HFFc6 (cell line): ENCODE measurements around the gene CA4. TPM values are rescaled to one million over a fixed set of nuclear protein-coding genes. Genes with fewer than 3 reads are reported as not detected.

Experiments
- DNase-seq: peaks from one replicate; pipeline ENCODE4 v3.0.0-alpha.2; 2018
- H3K27ac Mint-ChIP-seq: 2 replicates; pipeline ENCODE4 v1.8.0; 2020; ENCODE audit warnings: mild to moderate bottlenecking, mixed read lengths
- H3K27me3 Mint-ChIP-seq: 2 replicates; pipeline ENCODE4 v1.8.0; 2021; ENCODE audit warnings: mild to moderate bottlenecking, moderate library complexity, mixed read lengths; ENCODE audit not compliant: insufficient read depth
- H3K36me3 Mint-ChIP-seq: 2 replicates; pipeline ENCODE4 v1.8.0; 2021; ENCODE audit warnings: low read depth, mixed read lengths
- H3K4me1 Mint-ChIP-seq: 2 replicates; pipeline ENCODE4 v1.8.0; 2020; ENCODE audit warnings: low read depth, mixed read lengths
- H3K4me3 Mint-ChIP-seq: 2 replicates; pipeline ENCODE4 v1.8.0; 2020; ENCODE audit warnings: mild to moderate bottlenecking, moderate library complexity, mixed read lengths
- H3K9me3 Mint-ChIP-seq: 2 replicates; pipeline ENCODE4 v1.8.0; 2020; ENCODE audit warnings: mild to moderate bottlenecking, mixed read lengths
- total RNA-seq, 6 experiments: library from RNA; stranded (reverse); fragmentation: NEBNext Ultra II Directional; extraction: Animal tissue kit (Norgen Biotek cat#: 25700); gene quantifications; 2 replicates in 1 of 6; 3 replicates in 5 of 6; pipeline ENCODE4 v1.2.3, GENCODE V29; 2021
- TF ChIP-seq, protein P1 (sequence below): fragments of 200-600 bp; sonication (generic); IDR thresholded peaks from 2 replicates; pipeline ENCODE4 v1.5.0; 2021; ENCODE audit warnings: antibody characterized with exemption, mild to moderate bottlenecking

CA4 gene
- total RNA-seq, 6 experiments from 2014 or later: not detected

DNA sequence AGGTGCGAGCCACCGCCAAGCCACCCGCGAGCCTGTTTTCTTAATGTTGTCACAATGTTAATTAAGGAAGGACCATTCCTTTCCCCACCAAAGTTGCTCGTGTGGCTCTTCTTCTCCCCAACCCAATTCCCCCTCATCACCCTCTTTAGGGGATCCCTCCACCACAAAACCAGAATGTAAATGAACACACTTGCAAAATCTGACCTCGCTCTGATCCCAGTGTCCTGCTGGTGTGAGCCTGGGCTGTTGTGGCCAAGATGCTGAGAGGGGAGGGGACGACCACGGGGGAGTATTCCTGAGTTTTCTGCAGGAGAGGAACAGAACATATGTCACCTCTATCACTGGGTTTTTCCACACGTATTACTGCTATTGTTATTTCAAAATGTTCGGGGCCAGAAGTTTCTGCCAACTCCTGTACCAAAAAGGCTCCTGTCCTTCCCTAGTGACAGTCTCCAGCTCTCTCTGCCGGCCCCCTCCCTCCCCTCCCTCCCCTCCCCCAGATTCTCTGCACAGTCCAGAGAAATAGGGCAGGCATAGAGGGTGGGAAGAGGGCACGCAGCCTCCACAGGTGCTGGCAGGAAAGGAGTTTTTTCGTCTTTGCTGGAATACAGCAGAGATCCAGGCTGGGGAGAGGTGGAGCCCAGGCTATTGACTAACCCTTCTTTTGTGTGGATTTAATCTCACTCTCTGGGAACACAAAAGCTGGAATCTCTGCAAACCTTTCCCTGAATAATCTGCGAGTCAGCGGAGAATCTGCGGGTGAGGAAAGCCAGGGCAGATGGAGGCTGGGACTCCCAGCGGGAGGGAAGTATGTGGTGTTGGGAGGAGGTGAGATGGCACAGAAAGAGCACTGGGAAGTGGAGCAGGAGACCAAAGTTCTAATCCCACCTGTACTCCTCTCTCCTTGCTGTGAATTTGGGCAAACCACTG is 4.5 kb upstream of the CA4 start:
- Mint-ChIP-seq H3K27ac (no peak overlapping the region), H3K4me1 (peaks cover 27% of the 10 kb centered on the region), H3K27me3 (peaks cover 46% of the 10 kb centered on the region), H3K36me3 (no peaks in the 10 kb centered on the region), H3K4me3 (no peak overlapping the region), H3K9me3 (no peaks in the 10 kb centered on the region)
- TF ChIP-seq, protein P1, sequence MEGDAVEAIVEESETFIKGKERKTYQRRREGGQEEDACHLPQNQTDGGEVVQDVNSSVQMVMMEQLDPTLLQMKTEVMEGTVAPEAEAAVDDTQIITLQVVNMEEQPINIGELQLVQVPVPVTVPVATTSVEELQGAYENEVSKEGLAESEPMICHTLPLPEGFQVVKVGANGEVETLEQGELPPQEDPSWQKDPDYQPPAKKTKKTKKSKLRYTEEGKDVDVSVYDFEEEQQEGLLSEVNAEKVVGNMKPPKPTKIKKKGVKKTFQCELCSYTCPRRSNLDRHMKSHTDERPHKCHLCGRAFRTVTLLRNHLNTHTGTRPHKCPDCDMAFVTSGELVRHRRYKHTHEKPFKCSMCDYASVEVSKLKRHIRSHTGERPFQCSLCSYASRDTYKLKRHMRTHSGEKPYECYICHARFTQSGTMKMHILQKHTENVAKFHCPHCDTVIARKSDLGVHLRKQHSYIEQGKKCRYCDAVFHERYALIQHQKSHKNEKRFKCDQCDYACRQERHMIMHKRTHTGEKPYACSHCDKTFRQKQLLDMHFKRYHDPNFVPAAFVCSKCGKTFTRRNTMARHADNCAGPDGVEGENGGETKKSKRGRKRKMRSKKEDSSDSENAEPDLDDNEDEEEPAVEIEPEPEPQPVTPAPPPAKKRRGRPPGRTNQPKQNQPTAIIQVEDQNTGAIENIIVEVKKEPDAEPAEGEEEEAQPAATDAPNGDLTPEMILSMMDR: no peak
- DNase-seq: no peak

DNA sequence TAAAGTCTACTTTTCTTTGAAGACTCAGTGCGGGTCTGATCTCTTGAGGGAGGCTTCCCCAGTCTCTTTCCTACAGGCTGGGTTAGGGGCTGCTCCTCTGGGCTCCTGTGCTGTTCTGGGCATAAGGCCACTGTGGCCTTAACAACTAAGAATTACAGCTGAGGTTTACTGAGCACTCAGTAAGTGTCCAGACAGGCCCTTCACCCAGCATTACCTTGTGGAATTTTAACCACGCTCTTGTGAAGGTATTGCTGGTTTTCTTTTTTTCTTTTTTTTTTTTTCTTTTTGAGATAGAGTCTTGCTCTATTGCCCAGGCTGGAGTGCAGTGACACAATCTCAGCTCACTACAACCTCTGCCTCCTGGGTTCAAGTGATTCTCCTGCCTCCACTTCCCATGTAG is 3.6 kb upstream of the CA4 start:
- peaks cover 46% of the 10 kb centered on the region for H3K27me3 Mint-ChIP-seq
- TF ChIP-seq, protein P1: no peak
- peaks cover 27% of the 10 kb centered on the region for H3K4me1 Mint-ChIP-seq
- no peak overlapping the region for H3K27ac Mint-ChIP-seq
- H3K36me3 Mint-ChIP-seq: no peaks in the 10 kb centered on the region
- H3K4me3 Mint-ChIP-seq: no peak overlapping the region
- H3K9me3 Mint-ChIP-seq: no peaks in the 10 kb centered on the region
- no peak for DNase-seq

DNA sequence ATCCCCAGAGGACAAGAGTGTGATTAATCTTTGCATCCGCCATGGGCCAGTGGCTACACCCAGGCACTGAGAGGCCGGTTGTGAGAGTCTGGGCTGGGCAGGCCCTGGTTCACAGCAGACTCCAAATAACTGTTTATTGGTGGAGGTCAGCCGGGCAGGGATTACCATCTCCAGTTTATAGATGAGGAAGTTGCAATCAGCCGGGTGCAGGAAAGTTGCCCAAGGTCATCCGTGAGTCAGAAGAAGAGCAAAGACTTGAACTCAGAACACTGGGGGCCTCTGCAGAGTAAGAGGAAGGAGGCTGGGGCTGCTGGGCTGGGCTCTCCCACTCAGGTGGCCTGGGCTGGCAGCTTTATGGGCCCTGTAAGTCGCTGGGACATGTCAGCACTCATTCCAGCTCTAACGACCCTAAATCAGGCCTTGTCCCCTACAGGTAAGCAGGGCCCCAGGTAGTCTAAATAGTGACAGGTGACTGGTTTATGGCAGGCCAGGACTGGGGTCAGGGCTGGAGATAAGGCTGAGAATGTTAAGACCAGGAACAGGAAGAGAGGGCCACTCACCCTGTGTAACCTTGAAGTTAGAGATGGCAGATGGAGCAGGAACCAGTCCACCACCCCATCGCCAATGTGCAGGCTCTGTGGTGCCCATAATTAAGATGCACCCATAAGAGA is 2.1 kb upstream of the CA4 start:
- Mint-ChIP-seq H3K27me3 (peaks cover 45% of the 10 kb centered on the region), H3K4me3 (no peak overlapping the region), H3K27ac (no peak overlapping the region), H3K4me1 (peaks cover 14% of the 10 kb centered on the region), H3K9me3 (no peaks in the 10 kb centered on the region), H3K36me3 (no peaks in the 10 kb centered on the region)
- DNase-seq: no peak
- TF ChIP-seq, protein P1: no peak

DNA sequence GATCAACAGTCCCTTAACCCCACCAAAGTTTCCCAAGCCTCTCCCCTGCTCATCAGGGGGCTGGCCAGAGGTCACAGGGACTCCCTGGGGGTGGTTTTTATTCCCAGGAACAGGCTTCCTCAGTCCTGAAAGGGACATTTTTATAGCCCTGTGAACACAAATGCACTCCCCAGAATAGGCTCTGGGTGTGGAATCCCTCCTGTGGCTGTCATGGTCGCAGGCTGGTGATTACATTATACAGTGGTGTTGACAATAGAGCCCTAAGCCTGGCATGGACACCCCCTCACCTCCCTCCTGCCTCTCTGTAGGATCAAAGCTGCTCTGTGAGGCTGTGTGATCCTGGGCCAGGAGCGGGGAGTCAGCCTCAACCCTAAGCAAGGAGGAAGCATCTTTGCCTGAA is 1.4 kb upstream of the CA4 start:
- Mint-ChIP-seq H3K9me3 (no peaks in the 10 kb centered on the region), H3K27me3 (peaks cover 45% of the 10 kb centered on the region), H3K4me1 (peaks cover 8% of the 10 kb centered on the region), H3K4me3 (no peak overlapping the region), H3K27ac (no peak overlapping the region), H3K36me3 (no peaks in the 10 kb centered on the region)
- TF ChIP-seq, protein P1: no peak
- no peak for DNase-seq

DNA sequence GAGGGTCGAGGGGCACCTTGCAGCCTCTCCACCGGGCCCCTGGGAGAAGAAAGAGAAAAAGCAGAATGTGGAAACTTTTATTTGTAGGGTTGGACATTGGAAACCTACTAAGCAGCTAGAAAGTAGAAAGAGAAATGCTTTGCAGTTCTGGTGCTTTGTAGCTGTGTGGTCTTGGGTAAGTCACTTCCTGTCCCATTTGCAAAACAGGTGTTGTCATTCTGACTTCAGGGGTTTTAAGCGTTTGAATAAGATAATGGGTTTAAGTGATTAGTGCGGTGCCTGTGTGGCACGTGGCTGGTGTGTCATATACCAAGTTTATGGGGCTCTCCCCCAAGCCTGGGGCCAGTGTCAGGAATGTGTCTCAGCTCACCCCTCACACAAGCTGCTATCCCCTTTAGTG is 1.6 kb downstream of the CA4 start:
- H3K9me3 Mint-ChIP-seq: no peaks in the 10 kb centered on the region
- no peaks in the 10 kb centered on the region for H3K36me3 Mint-ChIP-seq
- peaks cover 24% of the 10 kb centered on the region for H3K4me1 Mint-ChIP-seq
- DNase-seq: no peak
- no peak overlapping the region for H3K4me3 Mint-ChIP-seq
- H3K27ac Mint-ChIP-seq: no peak overlapping the region
- peaks cover 25% of the 10 kb centered on the region for H3K27me3 Mint-ChIP-seq
- TF ChIP-seq, protein P1: no peak
